ENCODE measurements around the gene RHBDL1.
"Not testable (repeated sequence)": the region's sequence is repeated elsewhere in the genome, so short reads cannot be mapped to it uniquely, and the experiment has no call there.

The RHBDL1 gene

GRCh38 chr16:687499-687898, 12.0 kb downstream of the RHBDL1 start:
- FAIRE-seq: no peak

- FAIRE-seq: no peak
Observed at GRCh38 chr16:689175-689897, 13.9 kb downstream of the RHBDL1 start.

- not testable (repeated sequence) for FAIRE-seq
Observed at GRCh38 chr16:691242-691641, 15.8 kb downstream of the RHBDL1 start.

- FAIRE-seq: no peak
Observed at GRCh38 chr16:692356-693108, 17.1 kb downstream of the RHBDL1 start.

GRCh38 chr16:693364-693763, 17.9 kb downstream of the RHBDL1 start:
- no peak for FAIRE-seq

- no peak for FAIRE-seq
Observed at GRCh38 chr16:693766-694165, 18.3 kb downstream of the RHBDL1 start.

- no peak for FAIRE-seq
Observed at GRCh38 chr16:694187-694862, 18.9 kb downstream of the RHBDL1 start.

GRCh38 chr16:694863-695354, 19.4 kb downstream of the RHBDL1 start:
- no peak for FAIRE-seq

GRCh38 chr16:695355-696089, 20.1 kb downstream of the RHBDL1 start:
- no peak for FAIRE-seq

GRCh38 chr16:698911-699671, 23.6 kb downstream of the RHBDL1 start:
- FAIRE-seq: no peak

GRCh38 chr16:700684-701584, 25.5 kb downstream of the RHBDL1 start:
- FAIRE-seq: no peak

- FAIRE-seq: no peak
Observed at GRCh38 chr16:702341-702740, 26.9 kb downstream of the RHBDL1 start.

GRCh38 chr16:703406-703805, 27.9 kb downstream of the RHBDL1 start:
- no peak for FAIRE-seq

- no peak for FAIRE-seq
Observed at GRCh38 chr16:704047-704446, 28.6 kb downstream of the RHBDL1 start.

GRCh38 chr16:704552-705380, 29.3 kb downstream of the RHBDL1 start:
- no peak for FAIRE-seq

- FAIRE-seq: no peak
Observed at GRCh38 chr16:705431-706188, 30.1 kb downstream of the RHBDL1 start, which contains the start of gene FBXL16. FBXL16 (minus strand) TSS chr16:705801; CDS start chr16:697405, 8,396 bp downstream.

GRCh38 chr16:706189-707061, 31.0 kb downstream of the RHBDL1 start:
- no peak for FAIRE-seq

GRCh38 chr16:707062-707538, 31.6 kb downstream of the RHBDL1 start:
- no peak for FAIRE-seq

Measured in TTC549 (cell line).